Measurements from ENCODE around the gene LHX4.

LHX4 gene

GRCh38 chr1:180272395-180272794, 42.3 kb downstream of the LHX4 start:
- Histone ChIP-seq H3K36me3 (no peaks in the 10 kb centered on the region; the same call in 1 of the 2 replicates), H3K9me3 (no peaks in the 10 kb centered on the region), H3K27me3 (no peaks in the 10 kb centered on the region), H3K4me3 (ENCODE audit: low read depth, low read length) (no peak overlapping the region), H3K4me1 (no peaks in the 10 kb centered on the region)
- TF ChIP-seq, protein P1, sequence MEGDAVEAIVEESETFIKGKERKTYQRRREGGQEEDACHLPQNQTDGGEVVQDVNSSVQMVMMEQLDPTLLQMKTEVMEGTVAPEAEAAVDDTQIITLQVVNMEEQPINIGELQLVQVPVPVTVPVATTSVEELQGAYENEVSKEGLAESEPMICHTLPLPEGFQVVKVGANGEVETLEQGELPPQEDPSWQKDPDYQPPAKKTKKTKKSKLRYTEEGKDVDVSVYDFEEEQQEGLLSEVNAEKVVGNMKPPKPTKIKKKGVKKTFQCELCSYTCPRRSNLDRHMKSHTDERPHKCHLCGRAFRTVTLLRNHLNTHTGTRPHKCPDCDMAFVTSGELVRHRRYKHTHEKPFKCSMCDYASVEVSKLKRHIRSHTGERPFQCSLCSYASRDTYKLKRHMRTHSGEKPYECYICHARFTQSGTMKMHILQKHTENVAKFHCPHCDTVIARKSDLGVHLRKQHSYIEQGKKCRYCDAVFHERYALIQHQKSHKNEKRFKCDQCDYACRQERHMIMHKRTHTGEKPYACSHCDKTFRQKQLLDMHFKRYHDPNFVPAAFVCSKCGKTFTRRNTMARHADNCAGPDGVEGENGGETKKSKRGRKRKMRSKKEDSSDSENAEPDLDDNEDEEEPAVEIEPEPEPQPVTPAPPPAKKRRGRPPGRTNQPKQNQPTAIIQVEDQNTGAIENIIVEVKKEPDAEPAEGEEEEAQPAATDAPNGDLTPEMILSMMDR (IDR thresholded peaks at IDR 0.05; ENCODE audit: low read depth, low read length), result no peak
- DNase-seq, result no peak

GRCh38 chr1:180273066-180273465, 43.0 kb downstream of the LHX4 start:
- Histone ChIP-seq H3K27me3 (no peaks in the 10 kb centered on the region), H3K4me3 (ENCODE audit: low read depth, low read length) (no peak overlapping the region), H3K36me3 (no peaks in the 10 kb centered on the region; the same call in 1 of the 2 replicates), H3K9me3 (no peaks in the 10 kb centered on the region), H3K4me1 (peaks cover 3% of the 10 kb centered on the region)
- TF ChIP-seq, protein P1 (IDR thresholded peaks at IDR 0.05; ENCODE audit: low read depth, low read length), result no peak
- DNase-seq, result no peak

GRCh38 chr1:180274221-180274620, 44.2 kb downstream of the LHX4 start:
- Histone ChIP-seq H3K27me3 (no peaks in the 10 kb centered on the region), H3K36me3 (no peaks in the 10 kb centered on the region; the same call in 1 of the 2 replicates), H3K9me3 (no peaks in the 10 kb centered on the region), H3K4me1 (peaks cover 7% of the 10 kb centered on the region), H3K4me3 (ENCODE audit: low read depth, low read length) (no peak overlapping the region)
- DNase-seq, result no peak
- TF ChIP-seq, protein P1 (IDR thresholded peaks at IDR 0.05; ENCODE audit: low read depth, low read length), result no peak

GRCh38 chr1:180275726-180276125, 45.7 kb downstream of the LHX4 start:
- no peak for DNase-seq
- H3K9me3 ChIP-seq, result no peaks in the 10 kb centered on the region
- H3K36me3 ChIP-seq, result no peaks in the 10 kb centered on the region; the same call in 1 of the 2 replicates
- TF ChIP-seq, protein P1 (IDR thresholded peaks at IDR 0.05; ENCODE audit: low read depth, low read length), result no peak
- no peak overlapping the region for H3K4me3 ChIP-seq (ENCODE audit: low read depth, low read length)
- no peaks in the 10 kb centered on the region for H3K27me3 ChIP-seq
- peaks cover 7% of the 10 kb centered on the region for H3K4me1 ChIP-seq

DNA sequence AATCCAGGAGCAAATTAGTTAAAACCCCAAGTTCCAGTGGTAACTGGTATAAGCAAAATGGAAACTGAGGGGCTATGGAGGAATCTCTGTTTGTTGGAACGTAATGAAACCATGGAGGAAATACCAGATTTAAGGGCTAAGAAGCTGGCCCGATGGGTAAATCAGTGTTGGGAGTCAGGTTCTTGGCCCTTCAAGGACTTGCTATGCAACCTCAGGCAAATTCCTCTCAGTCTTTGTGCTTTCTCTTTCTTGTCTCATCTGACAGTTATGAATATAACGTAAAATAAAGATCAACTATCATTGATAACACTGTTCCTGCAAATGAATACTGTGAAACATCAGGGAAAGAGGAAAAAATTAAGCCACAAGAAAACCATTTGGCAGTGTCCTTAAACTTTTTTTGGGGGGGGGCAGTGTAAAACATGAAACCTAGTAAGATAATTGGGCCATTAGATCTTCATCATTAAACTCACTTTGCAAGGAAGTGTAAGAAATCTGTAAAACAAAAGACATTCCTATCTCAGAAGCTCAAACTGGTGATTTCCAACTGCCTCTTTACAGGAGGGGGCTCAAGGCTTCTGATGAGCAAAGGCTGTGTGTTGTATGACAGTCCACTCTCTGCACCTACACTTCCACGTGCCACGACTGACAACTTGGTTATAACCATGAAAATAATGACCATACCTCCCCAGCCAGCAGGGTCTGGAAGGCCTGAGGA, 47.6 kb downstream of the LHX4 start:
- TF ChIP-seq, protein P1 (IDR thresholded peaks at IDR 0.05; ENCODE audit: low read depth, low read length), result no peak
- DNase-seq, result no peak
- Histone ChIP-seq H3K4me3 (ENCODE audit: low read depth, low read length) (no peak overlapping the region), H3K4me1 (peaks cover 7% of the 10 kb centered on the region), H3K36me3 (no peaks in the 10 kb centered on the region; the same call in 1 of the 2 replicates), H3K27me3 (no peaks in the 10 kb centered on the region), H3K9me3 (no peaks in the 10 kb centered on the region)

DNA sequence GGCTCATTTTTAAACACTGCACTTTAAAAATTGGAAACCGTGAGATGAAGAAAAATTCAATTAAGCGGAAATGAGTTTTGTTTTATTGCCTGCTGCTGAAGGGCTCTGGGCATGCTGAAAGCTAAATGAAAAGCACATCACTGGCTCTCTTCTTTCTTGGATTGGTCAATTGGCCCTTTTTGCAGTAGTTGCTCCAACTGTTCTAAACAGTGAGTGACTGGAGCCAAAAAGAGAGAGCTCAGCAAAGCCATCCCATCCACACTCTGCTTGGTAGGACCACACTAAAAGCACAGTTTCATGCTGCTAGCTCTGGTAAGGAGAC, 48.1 kb downstream of the LHX4 start:
- Histone ChIP-seq H3K36me3 (no peaks in the 10 kb centered on the region; the same call in 1 of the 2 replicates), H3K4me3 (ENCODE audit: low read depth, low read length) (no peak overlapping the region), H3K27me3 (no peaks in the 10 kb centered on the region), H3K4me1 (peaks cover 7% of the 10 kb centered on the region), H3K9me3 (no peaks in the 10 kb centered on the region)
- TF ChIP-seq, protein P1 (IDR thresholded peaks at IDR 0.05; ENCODE audit: low read depth, low read length), result no peak
- DNase-seq, result no peak

Data from BE2C (cell line).